Measurements from ENCODE around the gene ADGRG3. TPM values are rescaled to one million over a fixed set of nuclear protein-coding genes. Genes with fewer than 3 reads are reported as not detected.
A peak's percentile ranks its signal among the peaks of the same experiment; 100 is the strongest.

ADGRG3 gene
- total RNA-seq = 1 to 10 TPM in 2 of 4 donors, under 1 TPM in 1, not detected in 1; 0.32 to 2.0 (median 2.0) TPM

DNA sequence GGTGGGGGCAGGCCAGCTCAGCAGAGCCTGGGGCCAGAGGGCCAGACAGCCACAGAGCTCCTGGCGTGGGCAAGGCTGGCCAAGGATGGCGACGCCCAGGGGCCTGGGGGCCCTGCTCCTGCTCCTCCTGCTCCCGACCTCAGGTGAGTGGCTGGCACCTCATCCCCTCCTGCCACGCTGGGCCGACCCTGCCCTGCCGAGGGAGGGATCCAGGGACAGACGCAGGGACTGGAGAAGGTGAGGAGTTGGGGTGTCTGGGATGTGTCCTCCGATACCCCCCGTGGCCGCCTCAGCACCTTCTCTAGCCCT is at the start of gene ADGRG3:
Gene ADGRG3 (plus strand): TSS at position 44 of the 309 bp plus-strand sequence. CDS start 42 bp downstream, at position 86.
- DNase-seq (ENCODE audit: low spot score in 2 of 2) = no peak
- Histone ChIP-seq H3K4me1 (peaks cover 5% of the 10 kb centered on the region), H3K27ac (no peak within 1 kb of the TSS), H3K36me3 (peaks cover 18% of the 10 kb centered on the region), H3K4me3 (no peak within 1 kb of the TSS), H3K9me3 (no peaks in the 10 kb centered on the region), H3K27me3 (peaks cover 2% of the 10 kb centered on the region)
- no peak for TF ChIP-seq CTCF (IDR thresholded peaks at IDR 0.05)
- WGBS = 81% methylated on average over 9 of the region's 11 CpGs

DNA sequence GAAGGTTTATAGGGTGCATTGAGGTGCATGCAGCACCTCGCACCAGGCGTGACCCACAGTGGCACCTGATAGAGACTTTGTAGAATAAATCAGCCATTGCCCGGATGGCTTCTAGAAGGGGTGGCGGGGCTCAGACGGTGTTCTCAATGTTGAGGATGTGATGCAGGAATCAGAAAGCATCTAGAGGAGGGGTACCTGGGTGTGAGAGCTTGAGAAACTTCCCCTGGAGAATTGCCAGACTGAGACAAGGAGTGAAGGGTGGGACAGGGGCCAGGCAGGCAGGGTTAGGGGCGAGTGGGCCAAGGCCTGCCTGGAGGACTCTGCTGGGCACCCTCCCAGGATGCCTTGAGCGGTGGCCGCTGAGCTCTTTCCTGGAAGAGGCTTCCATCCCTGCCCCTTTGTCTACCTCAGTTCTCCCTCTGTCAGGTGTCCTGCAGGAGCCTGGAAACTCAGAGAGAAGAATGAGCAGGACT is 48.9 kb upstream of the ADGRG3 start:
- DNase-seq (ENCODE audit: low spot score in 2 of 2) = peak; percentile 53
- no peaks in the 10 kb centered on the region for H3K9me3 ChIP-seq
- peak overlapping the region; percentile 96 for H3K27ac ChIP-seq
- 64% methylated on average over 8 of the region's 8 CpGs for WGBS
- H3K36me3 ChIP-seq = no peaks in the 10 kb centered on the region
- H3K4me1 ChIP-seq = peaks cover 59% of the 10 kb centered on the region
- no peak for TF ChIP-seq POLR2AphosphoS5 (IDR thresholded peaks at IDR 0.05)
- TF ChIP-seq POLR2A (IDR thresholded peaks at IDR 0.05) = no peak
- no peak for TF ChIP-seq CTCF (IDR thresholded peaks at IDR 0.05)
- TF ChIP-seq EP300 (IDR thresholded peaks at IDR 0.05) = no peak
- H3K4me3 ChIP-seq = peak overlapping the region; percentile 46
- H3K27me3 ChIP-seq = no peaks in the 10 kb centered on the region

DNA sequence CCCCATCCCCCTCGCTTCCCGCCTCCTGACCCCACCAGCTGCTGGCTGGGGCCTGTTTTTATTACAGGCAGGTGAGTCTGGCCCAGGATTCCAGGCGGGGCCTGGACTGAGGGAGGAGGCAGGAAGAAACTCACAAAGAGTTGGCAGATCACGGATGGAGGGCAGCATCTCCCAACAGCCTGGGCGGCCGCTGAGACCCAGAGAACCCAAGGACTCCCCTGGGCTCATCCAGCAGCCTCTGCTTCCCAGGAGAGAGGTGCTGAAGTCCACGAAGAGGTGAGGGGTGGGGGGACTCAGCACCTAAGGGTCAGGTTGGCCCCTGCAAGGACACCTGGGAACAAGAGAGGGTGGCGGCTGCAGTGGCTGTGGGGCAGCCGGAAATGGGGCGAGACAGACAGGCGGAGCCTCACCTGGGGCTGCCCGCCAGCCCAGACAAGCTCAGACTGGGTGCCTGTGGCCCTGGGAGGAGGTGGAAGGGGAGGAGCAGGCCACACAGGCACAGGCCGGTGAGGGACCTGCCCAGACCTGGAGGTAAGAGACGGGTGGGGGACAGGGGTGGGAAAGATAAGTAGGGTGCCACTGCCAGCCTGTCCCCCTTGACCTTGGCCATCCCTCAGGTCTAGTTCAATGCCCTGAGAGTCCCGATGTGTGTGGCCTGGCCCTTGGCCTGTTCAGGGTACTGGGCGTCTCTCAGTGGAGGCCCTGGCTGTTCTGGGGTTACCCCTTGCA is 48.3 kb upstream of the ADGRG3 start:
- H3K4me1 ChIP-seq = peaks cover 65% of the 10 kb centered on the region
- DNase-seq (ENCODE audit: low spot score in 2 of 2) = peak; percentile 75 to 86
- 52% methylated on average over 16 of the region's 16 CpGs for WGBS
- peak overlapping the region; percentile 96 for H3K27ac ChIP-seq
- no peaks in the 10 kb centered on the region for H3K27me3 ChIP-seq
- peak overlapping the region; percentile 46 for H3K4me3 ChIP-seq
- TF ChIP-seq POLR2AphosphoS5 (IDR thresholded peaks at IDR 0.05) (peak in 1 of 3 donors; percentile 39), CTCF (IDR thresholded peaks at IDR 0.05) (no peak), EP300 (IDR thresholded peaks at IDR 0.05) (no peak)
- H3K9me3 ChIP-seq = no peaks in the 10 kb centered on the region
- H3K36me3 ChIP-seq = no peaks in the 10 kb centered on the region

DNA sequence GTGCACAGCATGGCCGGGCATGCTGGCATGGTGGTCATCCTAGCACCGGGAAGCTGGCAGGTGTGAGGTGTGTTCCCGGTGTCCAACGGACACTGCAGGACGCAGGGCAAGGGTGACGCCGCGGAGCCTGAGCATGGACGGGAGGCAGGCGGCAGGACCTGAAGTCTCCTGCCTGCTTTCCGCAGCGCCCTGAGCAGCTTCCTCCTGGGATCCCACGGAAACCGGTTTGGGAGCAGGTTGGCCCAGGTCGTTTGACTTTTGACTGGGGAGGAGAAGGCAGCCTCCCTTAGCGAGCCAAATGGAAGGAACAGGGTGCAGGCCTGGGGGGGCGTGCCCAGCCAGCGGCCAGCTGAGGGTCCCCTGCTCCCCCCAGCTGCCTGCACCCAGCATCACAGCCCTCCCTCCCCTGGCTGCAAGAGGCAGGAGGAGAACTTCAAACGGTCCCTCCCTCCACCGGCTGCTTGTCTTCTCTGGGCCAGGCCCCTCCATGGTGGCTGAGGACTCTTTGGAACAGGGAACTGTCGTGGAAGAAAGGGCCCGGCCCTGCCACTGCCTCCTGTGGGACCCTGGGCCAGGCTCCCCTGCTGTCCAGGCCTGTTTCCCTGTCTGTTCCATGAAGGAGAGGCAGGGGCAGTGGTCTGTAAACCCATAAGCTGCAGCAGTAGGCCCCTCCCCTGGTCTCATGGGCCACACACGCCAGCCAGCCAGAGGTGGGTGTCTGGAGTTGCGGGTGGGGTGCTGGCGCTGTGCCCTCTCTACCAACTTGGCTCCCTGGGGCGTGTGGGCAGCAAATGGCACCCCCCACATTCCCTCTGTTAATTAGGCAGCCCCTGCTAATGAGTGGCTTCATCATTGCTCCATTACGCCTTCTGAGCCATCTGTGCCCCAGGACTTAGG is 47.5 kb upstream of the ADGRG3 start:
- peak; percentile 71 to 81 for DNase-seq (ENCODE audit: low spot score in 2 of 2)
- H3K4me3 ChIP-seq = peak overlapping the region; percentile 46
- WGBS = 56% methylated on average over 18 of the region's 27 CpGs
- H3K27me3 ChIP-seq = no peaks in the 10 kb centered on the region
- H3K27ac ChIP-seq = peak overlapping the region; percentile 96
- no peaks in the 10 kb centered on the region for H3K9me3 ChIP-seq
- H3K36me3 ChIP-seq = no peaks in the 10 kb centered on the region
- TF ChIP-seq POLR2AphosphoS5 (IDR thresholded peaks at IDR 0.05) (peak in 2 of 3 donors; percentile 34 to 53), EP300 (IDR thresholded peaks at IDR 0.05) (no peak), POLR2A (IDR thresholded peaks at IDR 0.05) (no peak), CTCF (IDR thresholded peaks at IDR 0.05) (no peak)
- H3K4me1 ChIP-seq = peaks cover 65% of the 10 kb centered on the region

Data from suprapubic skin (tissue), 4 donors.